Mesendoderm (in vitro differentiated cells): ENCODE data around the gene PIK3R6.

ENCODE experiments used
- DNase-seq: peaks from one replicate; pipeline ENCODE4 v3.0.0; 2013
- H2AK5ac ChIP-seq: 2 replicates; pipeline ENCODE4 v1.6.1; 2013; ENCODE audit warnings: low read length, inconsistent platforms
- H2BK120ac ChIP-seq: 2 replicates; pipeline ENCODE4 v1.6.1; 2013; ENCODE audit warnings: low read depth, mild to moderate bottlenecking, low read length, moderate library complexity, mixed read lengths
- H2BK15ac ChIP-seq: replicated peaks from 2 replicates; pipeline ENCODE4 v1.6.1; 2013; ENCODE audit warnings: low read depth, mild to moderate bottlenecking, moderate library complexity
- H2BK5ac ChIP-seq: 2 replicates; pipeline ENCODE4 v1.6.1; 2013; ENCODE audit warnings: low read length, inconsistent platforms
- H3K18ac ChIP-seq: 2 replicates; pipeline ENCODE4 v1.6.1; 2013; ENCODE audit warnings: mild to moderate bottlenecking, low read length, mixed read lengths
- H3K23ac ChIP-seq: one replicate; pipeline ENCODE4 v1.6.1; 2013; ENCODE audit warnings: low read length
- H3K27ac ChIP-seq: 2 replicates; pipeline ENCODE4 v1.5.1; 2013; ENCODE audit warnings: low read depth, mild to moderate bottlenecking, inconsistent platforms, low read length, moderate library complexity
- H3K27me3 ChIP-seq: 2 replicates; pipeline ENCODE4 v1.6.1; 2013; ENCODE audit warnings: low read length, control low read depth, mild to moderate bottlenecking, inconsistent platforms; ENCODE audit not compliant: insufficient read depth, poor library complexity
- H3K36me3 ChIP-seq: 2 replicates; pipeline ENCODE4 v1.6.1; 2013; ENCODE audit warnings: low read length, inconsistent platforms; ENCODE audit not compliant: control insufficient read depth, insufficient read depth
- H3K4ac ChIP-seq: one replicate; pipeline ENCODE4 v1.6.1; 2013; ENCODE audit warnings: low read depth, mild to moderate bottlenecking, low read length, moderate library complexity
- H3K4me1 ChIP-seq: 2 replicates; pipeline ENCODE4 v1.6.1; 2013; ENCODE audit warnings: low read depth, low read length, inconsistent platforms; ENCODE audit not compliant: control insufficient read depth
- H3K4me2 ChIP-seq: 2 replicates; pipeline ENCODE4 v1.6.1; 2013; ENCODE audit warnings: low read length
- H3K4me3 ChIP-seq: 2 replicates; pipeline ENCODE4 v1.5.1; 2013; ENCODE audit warnings: mild to moderate bottlenecking, low read length
- H3K56ac ChIP-seq: one replicate; pipeline ENCODE4 v1.6.1; 2013; ENCODE audit warnings: low read length
- H3K79me1 ChIP-seq: 2 replicates; pipeline ENCODE4 v1.6.1; 2013; ENCODE audit warnings: low read length, inconsistent platforms
- H3K79me2 ChIP-seq: 2 replicates; pipeline ENCODE4 v1.6.1; 2013; ENCODE audit warnings: mild to moderate bottlenecking, low read length; ENCODE audit not compliant: control insufficient read depth, insufficient read depth
- H3K9ac ChIP-seq: 2 replicates; pipeline ENCODE4 v1.6.1; 2013; ENCODE audit warnings: low read length, inconsistent platforms
- H4K5ac ChIP-seq: one replicate; pipeline ENCODE4 v1.6.1; 2013; ENCODE audit warnings: low read length
- H4K8ac ChIP-seq: one replicate; pipeline ENCODE4 v1.6.1; 2013; ENCODE audit warnings: low read depth, mild to moderate bottlenecking, control low read depth, low read length, moderate library complexity
- WGBS: extraction: QIAGEN DNeasy Blood & Tissue Kit; methylation state at CpG from one replicate; pipeline ENCODE4 v1.1.7; 2013; ENCODE audit warnings: low lambda C conversion rate, missing lambda C conversion rate; ENCODE audit not compliant: insufficient coverage; ENCODE audit errors: extremely low coverage; 5-methylcytosine and 5-hydroxymethylcytosine counted together

The PIK3R6 gene

GRCh38 chr17:8870406-8871040 is 3.0 kb upstream of the PIK3R6 start:
- WGBS = no CpG with 5 or more reads among the region's 13 CpGs
- no peak for DNase-seq
- H3K4me3 ChIP-seq = no peak overlapping the region
- H3K36me3 ChIP-seq = no peaks in the 10 kb centered on the region
- no peak overlapping the region for H2BK120ac ChIP-seq
- no peak overlapping the region for H4K8ac ChIP-seq
- H3K27ac ChIP-seq = no peak overlapping the region
- H3K4ac ChIP-seq = no peak overlapping the region
- no peak overlapping the region for H3K23ac ChIP-seq
- H3K79me1 ChIP-seq = no peaks in the 10 kb centered on the region
- no peak overlapping the region for H2BK15ac ChIP-seq
- no peak overlapping the region for H3K18ac ChIP-seq
- no peaks in the 10 kb centered on the region for H3K27me3 ChIP-seq
- H3K4me1 ChIP-seq = peaks cover 9% of the 10 kb centered on the region
- peak overlapping the region; percentile 73 for H3K56ac ChIP-seq
- no peak overlapping the region for H2AK5ac ChIP-seq
- H4K5ac ChIP-seq = peak overlapping the region; percentile 73
- no peak overlapping the region for H3K4me2 ChIP-seq
- H3K79me2 ChIP-seq = no peaks in the 10 kb centered on the region
- H2BK5ac ChIP-seq = no peak overlapping the region
- H3K9ac ChIP-seq = no peak overlapping the region

DNA sequence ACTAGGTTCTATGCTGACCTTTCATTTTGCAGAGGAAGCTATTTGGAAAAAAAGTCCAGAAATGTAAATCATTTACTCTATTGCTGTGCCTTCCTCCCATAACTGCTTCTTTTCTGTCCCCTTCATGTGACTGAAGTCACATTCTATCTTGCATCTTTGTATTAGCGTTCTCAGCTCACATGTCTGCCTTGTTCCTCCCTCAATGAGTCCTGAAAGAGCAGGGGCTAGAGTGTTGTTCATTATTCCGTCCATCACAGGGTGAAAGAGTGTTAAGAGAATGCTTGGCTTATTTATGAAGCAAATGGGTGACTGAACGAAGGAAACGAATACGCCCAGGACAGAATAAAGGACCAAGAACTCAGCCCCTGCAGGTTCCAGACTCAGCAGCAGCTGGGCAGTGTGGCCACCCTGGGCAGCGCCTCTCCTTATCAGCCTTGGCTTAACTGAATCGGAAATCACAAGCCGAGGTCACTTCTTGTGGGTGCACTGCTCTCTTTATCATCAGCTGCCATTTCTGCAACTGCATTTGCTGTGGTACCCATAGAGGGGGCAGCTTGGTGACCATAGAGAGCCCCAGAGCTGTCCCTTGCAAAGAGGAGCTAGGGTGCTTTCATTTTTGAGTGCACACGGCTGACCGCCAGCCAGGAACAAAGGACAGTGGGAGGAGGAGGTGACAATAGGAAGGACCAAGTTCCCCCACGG is 1.8 kb upstream of the PIK3R6 start:
- Histone ChIP-seq H3K27me3 (no peaks in the 10 kb centered on the region), H3K9ac (no peak overlapping the region), H3K36me3 (no peaks in the 10 kb centered on the region), H3K79me1 (no peaks in the 10 kb centered on the region), H4K5ac (no peak overlapping the region), H3K4me3 (no peak overlapping the region), H3K4me1 (peaks cover 7% of the 10 kb centered on the region), H3K27ac (no peak overlapping the region), H3K18ac (no peak overlapping the region), H3K56ac (peak overlapping the region; percentile 56), H2BK5ac (peak overlapping the region; percentile 17), H2BK120ac (no peak overlapping the region), H2BK15ac (no peak overlapping the region), H4K8ac (no peak overlapping the region), H3K23ac (no peak overlapping the region), H3K4ac (no peak overlapping the region), H2AK5ac (peak overlapping the region; percentile 84), H3K4me2 (no peak overlapping the region), H3K79me2 (no peaks in the 10 kb centered on the region)
- WGBS = no CpG with 5 or more reads among the region's 11 CpGs
- no peak for DNase-seq

DNA sequence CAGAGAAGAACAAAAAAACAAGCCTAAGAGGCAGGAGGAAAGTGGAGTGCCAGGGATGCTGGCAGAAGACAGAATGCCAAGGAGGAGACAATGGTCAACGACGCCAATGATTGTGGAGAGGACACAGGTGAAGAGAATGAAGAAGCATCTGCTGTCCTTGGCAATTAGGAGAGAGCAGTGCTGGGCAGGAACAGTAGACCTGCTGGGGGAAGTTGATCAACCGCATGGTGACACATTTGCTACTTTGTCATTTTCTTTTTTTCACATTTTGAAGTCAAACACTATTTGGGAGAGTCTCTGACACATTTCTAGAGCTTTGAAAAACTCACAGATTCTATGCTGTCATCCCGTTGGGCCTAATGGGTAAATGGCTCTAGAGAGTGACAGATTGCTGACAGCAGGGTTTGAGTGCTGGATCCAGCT is 1.1 kb upstream of the PIK3R6 start:
- no peak overlapping the region for H3K9ac ChIP-seq
- H2AK5ac ChIP-seq = no peak overlapping the region
- H2BK15ac ChIP-seq = no peak overlapping the region
- no peak overlapping the region for H3K56ac ChIP-seq
- WGBS = no CpG with 5 or more reads among the region's 4 CpGs
- H3K18ac ChIP-seq = no peak overlapping the region
- H3K36me3 ChIP-seq = no peaks in the 10 kb centered on the region
- H3K27ac ChIP-seq = no peak overlapping the region
- no peaks in the 10 kb centered on the region for H3K79me1 ChIP-seq
- H3K23ac ChIP-seq = no peak overlapping the region
- H4K8ac ChIP-seq = no peak overlapping the region
- H3K4ac ChIP-seq = no peak overlapping the region
- H3K4me3 ChIP-seq = no peak overlapping the region
- no peaks in the 10 kb centered on the region for H3K27me3 ChIP-seq
- no peak for DNase-seq
- no peak overlapping the region for H2BK5ac ChIP-seq
- H3K4me2 ChIP-seq = no peak overlapping the region
- H3K79me2 ChIP-seq = no peaks in the 10 kb centered on the region
- no peak overlapping the region for H4K5ac ChIP-seq
- peaks cover 2% of the 10 kb centered on the region for H3K4me1 ChIP-seq
- no peak overlapping the region for H2BK120ac ChIP-seq

GRCh38 chr17:8868092-8868491 is 618 bp upstream of the PIK3R6 start:
- no peak overlapping the region for H2BK15ac ChIP-seq
- H4K8ac ChIP-seq = no peak overlapping the region
- H3K23ac ChIP-seq = no peak overlapping the region
- no peak overlapping the region for H4K5ac ChIP-seq
- no peak overlapping the region for H3K56ac ChIP-seq
- no peak overlapping the region for H3K4me2 ChIP-seq
- H2BK120ac ChIP-seq = no peak overlapping the region
- peaks cover 2% of the 10 kb centered on the region for H3K4me1 ChIP-seq
- H2AK5ac ChIP-seq = no peak overlapping the region
- DNase-seq = no peak
- no peak overlapping the region for H2BK5ac ChIP-seq
- no peak overlapping the region for H3K4ac ChIP-seq
- no peak overlapping the region for H3K27ac ChIP-seq
- H3K36me3 ChIP-seq = no peaks in the 10 kb centered on the region
- H3K9ac ChIP-seq = no peak overlapping the region
- no peaks in the 10 kb centered on the region for H3K27me3 ChIP-seq
- no peaks in the 10 kb centered on the region for H3K79me2 ChIP-seq
- WGBS = no CpG with 5 or more reads among the region's 1 CpG
- H3K4me3 ChIP-seq = no peak overlapping the region
- H3K79me1 ChIP-seq = no peaks in the 10 kb centered on the region
- no peak overlapping the region for H3K18ac ChIP-seq

DNA sequence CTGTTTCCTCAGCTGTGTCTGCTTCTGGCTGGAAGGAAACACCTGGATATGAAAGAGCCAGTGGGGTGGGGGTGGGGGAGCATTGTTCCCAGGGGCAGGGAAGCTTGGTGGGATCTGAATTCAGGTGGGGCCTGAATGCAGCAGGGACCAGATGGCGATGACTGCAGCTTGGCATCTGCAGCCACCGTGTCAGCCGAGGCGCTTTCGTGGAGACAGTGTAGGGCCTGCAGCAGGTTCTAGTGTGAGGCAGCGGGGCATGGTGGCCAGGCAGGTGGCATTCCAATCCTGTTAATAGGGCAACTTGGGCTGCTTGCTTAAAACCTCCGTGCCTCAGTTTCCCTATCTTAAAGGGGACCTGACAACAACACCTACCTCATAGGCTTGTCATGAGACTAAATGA is 1.7 kb downstream of the PIK3R6 start:
- Histone ChIP-seq H3K79me1 (no peaks in the 10 kb centered on the region), H2BK15ac (no peak overlapping the region), H4K8ac (no peak overlapping the region), H3K56ac (no peak overlapping the region), H3K9ac (no peak overlapping the region), H3K4ac (no peak overlapping the region), H3K79me2 (no peaks in the 10 kb centered on the region), H2AK5ac (no peak overlapping the region), H3K23ac (no peak overlapping the region), H3K4me3 (no peak overlapping the region), H3K27me3 (no peaks in the 10 kb centered on the region), H4K5ac (no peak overlapping the region), H3K36me3 (no peaks in the 10 kb centered on the region), H2BK120ac (no peak overlapping the region), H3K4me1 (no peaks in the 10 kb centered on the region), H3K27ac (no peak overlapping the region), H3K4me2 (no peak overlapping the region), H2BK5ac (no peak overlapping the region), H3K18ac (no peak overlapping the region)
- no CpG with 5 or more reads among the region's 7 CpGs for WGBS
- no peak for DNase-seq
